ENCODE measurements around the gene REV1. TPM values are rescaled to one million over a fixed set of nuclear protein-coding genes. Genes with fewer than 3 reads are reported as not detected.

REV1 gene
- total RNA-seq, 4 donors from 2014 or later, result 37.3 to 71.0 (median 48.5) TPM

GRCh38 chr2:99389371-99389770 is 100.4 kb downstream of the REV1 start:
- WGBS, 2 donors, result 47 to 96% methylated on average over 2 of the region's 2 CpGs
- intact Hi-C loops (cut with DNase I; ENCODE audit: low total_unique reads), result no loop called here
- TF ChIP-seq CTCF (IDR thresholded peaks at IDR 0.05), result no peak
- no peak for TF ChIP-seq POLR2A (IDR thresholded peaks at IDR 0.05)

GRCh38 chr2:99388892-99389291 is 100.9 kb downstream of the REV1 start:
- intact Hi-C loops (cut with DNase I; ENCODE audit: low total_unique reads), result no loop called here
- no peak for TF ChIP-seq POLR2A (IDR thresholded peaks at IDR 0.05)
- no peak for TF ChIP-seq CTCF (IDR thresholded peaks at IDR 0.05)
- WGBS, 2 donors, result 83 to 84% methylated on average over 2 of the region's 2 CpGs
- H3K4me3 ChIP-seq (ENCODE audit: low read depth, poor library complexity, severe bottlenecking), result no peak overlapping the region
- DNase-seq (ENCODE audit: low spot score in 2 of 2), result no peak

More at GRCh38 chr2:99389371-99389770, 100.4 kb downstream of the REV1 start:
- DNase-seq (ENCODE audit: low spot score in 2 of 2), result no peak
- H3K4me3 ChIP-seq (ENCODE audit: low read depth, poor library complexity, severe bottlenecking), result no peak overlapping the region

- 91 to 96% methylated on average over 2 of the region's 2 CpGs for WGBS, 2 donors
- H3K4me3 ChIP-seq (ENCODE audit: low read depth, poor library complexity, severe bottlenecking), result no peak overlapping the region
- no peak for TF ChIP-seq POLR2A (IDR thresholded peaks at IDR 0.05)
- no peak for TF ChIP-seq CTCF (IDR thresholded peaks at IDR 0.05)
- no peak for DNase-seq (ENCODE audit: low spot score in 2 of 2)
- intact Hi-C loops (cut with DNase I; ENCODE audit: low total_unique reads), result no loop called here
Observed at GRCh38 chr2:99386011-99386410, 103.8 kb downstream of the REV1 start.

- WGBS, 2 donors, result 90 to 94% methylated on average over 2 of the region's 2 CpGs
- DNase-seq (ENCODE audit: low spot score in 2 of 2), result no peak
- intact Hi-C loops (cut with DNase I; ENCODE audit: low total_unique reads), result no loop called here
- TF ChIP-seq POLR2A (IDR thresholded peaks at IDR 0.05), result no peak
- TF ChIP-seq CTCF (IDR thresholded peaks at IDR 0.05), result no peak
- H3K4me3 ChIP-seq (ENCODE audit: low read depth, poor library complexity, severe bottlenecking), result no peak overlapping the region
Observed at GRCh38 chr2:99382143-99382542, 107.7 kb downstream of the REV1 start.

GRCh38 chr2:99380376-99381010 is 109.3 kb downstream of the REV1 start:
- WGBS, 2 donors, result 91 to 94% methylated on average over 3 of the region's 3 CpGs
- intact Hi-C loops (cut with DNase I; ENCODE audit: low total_unique reads), result no loop called here
- no peak for TF ChIP-seq CTCF (IDR thresholded peaks at IDR 0.05)
- TF ChIP-seq POLR2A (IDR thresholded peaks at IDR 0.05), result no peak
- H3K4me3 ChIP-seq (ENCODE audit: low read depth, poor library complexity, severe bottlenecking), result no peak overlapping the region
- DNase-seq (ENCODE audit: low spot score in 2 of 2), result no peak

- no peak for DNase-seq (ENCODE audit: low spot score in 2 of 2)
- TF ChIP-seq POLR2A (IDR thresholded peaks at IDR 0.05) (no peak), CTCF (IDR thresholded peaks at IDR 0.05) (no peak)
- WGBS, 2 donors, result 94 to 95% methylated on average over 1 of the region's 1 CpG
- intact Hi-C loops (cut with DNase I; ENCODE audit: low total_unique reads), result no loop called here
- H3K4me3 ChIP-seq (ENCODE audit: low read depth, poor library complexity, severe bottlenecking), result no peak overlapping the region
Observed at GRCh38 chr2:99377879-99378278, 111.9 kb downstream of the REV1 start.
